K562 (cell line): ENCODE data around the gene ZNF628. TPM values are rescaled to one million over a fixed set of nuclear protein-coding genes. Genes with fewer than 3 reads are reported as not detected.

Experiments
- ARHGAP35 ChIP-seq: fragments of 450-650 bp; IDR thresholded peaks from 2 replicates; pipeline ENCODE4 v1.6.1; 2018; ENCODE audit not compliant: partially characterized antibody
- ATF2 ChIP-seq: sonication (generic); formaldehyde crosslinking; IDR thresholded peaks from 2 replicates; pipeline ENCODE4 v1.8.1; 2022; ENCODE audit warnings: missing genetic modification reagents
- CEBPZ ChIP-seq: fragments of 150-350 bp; IDR thresholded peaks from 2 replicates; pipeline ENCODE4 v1.6.1; 2014; ENCODE audit warnings: low read depth, mild to moderate bottlenecking, low read length, borderline replicate concordance
- CHAMP1 ChIP-seq: fragments of 450-650 bp; IDR thresholded peaks from 2 replicates; pipeline ENCODE4 v1.6.1; 2016; ENCODE audit warnings: mild to moderate bottlenecking
- E2F1 ChIP-seq: sonication (generic); formaldehyde crosslinking; IDR thresholded peaks from 2 replicates; pipeline ENCODE4 v1.8.1; 2023; ENCODE audit warnings: mild to moderate bottlenecking, missing genetic modification reagents, moderate library complexity
- ETV6 ChIP-seq, 3 experiments: fragments of 150-350 bp in 1 of 3; sonication (generic) in 1 of 3; formaldehyde crosslinking in 1 of 3; IDR thresholded peaks; 2 replicates each; pipeline versions ENCODE4 v1.6.1 to v1.8.0; 2014 to 2022; ENCODE audit warnings: borderline replicate concordance in 2 of 3, low read depth in 2 of 3, antibody characterized with exemption in 1 of 3, low read length in 1 of 3, mild to moderate bottlenecking in 1 of 3, missing genetic modification reagents in 1 of 3
- GATA2 ChIP-seq: sonication (generic); formaldehyde crosslinking; IDR thresholded peaks from 2 replicates; pipeline ENCODE4 v1.4.0; 2020; ENCODE audit warnings: mild to moderate bottlenecking, missing genetic modification reagents
- HEY1 ChIP-seq: fragments of 250-450 bp; sonication (Bioruptor Pico); IDR thresholded peaks from 2 replicates; pipeline ENCODE4 v1.5.0; 2020; ENCODE audit warnings: mild to moderate bottlenecking, moderate library complexity, borderline replicate concordance
- HNRNPL ChIP-seq: fragments of 200-400 bp; formaldehyde crosslinking; IDR thresholded peaks from 2 replicates; pipeline ENCODE4 v1.6.1; 2017; ENCODE audit warnings: low read depth, mild to moderate bottlenecking, low read length
- HSF4 ChIP-seq: fragments of 250-450 bp; sonication (Bioruptor Pico); IDR thresholded peaks from 2 replicates; pipeline ENCODE4 v2.1.2; 2022; ENCODE audit warnings: mild to moderate bottlenecking, moderate library complexity, borderline replicate concordance
- MCM3 ChIP-seq: fragments of 450-650 bp; IDR thresholded peaks from 2 replicates; pipeline ENCODE4 v1.6.1; 2016
- PTRF ChIP-seq: fragments of 450-650 bp; IDR thresholded peaks from 2 replicates; pipeline ENCODE4 v1.6.1; 2016; ENCODE audit warnings: mild to moderate bottlenecking, missing genetic modification characterization, missing compliant biosample characterization
- RBM34 ChIP-seq: fragments of 200-400 bp; formaldehyde crosslinking; IDR thresholded peaks from 2 replicates; pipeline ENCODE4 v1.6.1; 2018; ENCODE audit warnings: low read length, borderline replicate concordance; ENCODE audit not compliant: insufficient read depth
- ZBTB26 ChIP-seq: fragments of 450-650 bp; formaldehyde crosslinking; IDR thresholded peaks from 2 replicates; pipeline ENCODE4 v1.4.0; 2022; ENCODE audit warnings: missing genetic modification characterization
- ZKSCAN1 ChIP-seq: fragments of 150-350 bp; IDR thresholded peaks from 2 replicates; pipeline ENCODE4 v1.6.1; 2016; ENCODE audit warnings: low read depth, low read length
- ZNF79 ChIP-seq: fragments of 250-450 bp; sonication (Bioruptor Pico); IDR thresholded peaks from 2 replicates; pipeline ENCODE4 v1.4.0; 2020; ENCODE audit warnings: low read depth, mild to moderate bottlenecking, moderate library complexity
- polyA plus RNA-seq, 8 experiments: library from polyadenylated mRNA; depleted of rRNA in 4 of 8; stranded (reverse) in 5 of 8; unstranded in 3 of 8; fragments of >200 nt; fragmentation: Nextera tagmentation in 2 of 8; fragmentation: Illumina TruSeq in 1 of 8; extraction: Ambion mirVana in 2 of 8; extraction: Trizol in 1 of 8; gene quantifications; 2 replicates each; pipeline versions ENCODE4 v1.2.1 to v1.2.3, GENCODE V29; 2011 to 2014; ENCODE audit warnings: inconsistent platforms in 1 of 8, missing spikeins in 1 of 8
- total RNA-seq, 7 experiments: library from RNA; depleted of rRNA in 6 of 7; stranded (reverse); fragments of >200 nt in 6 of 7; fragmentation: Illumina TruSeq in 2 of 7; extraction: Trizol in 2 of 7; gene quantifications; 2 replicates each; pipeline versions ENCODE4 v1.2.1 to v1.2.3, GENCODE V29; 2011 to 2021; ENCODE audit warnings: low replicate concordance in 1 of 7

ZNF628 gene
- total and polyA plus RNA-seq, 9 of the 15 experiments (the other 6 are each of a cell fraction or from before 2014, with no cell fraction given), result 0.13 to 13.6 (median 2.2) TPM; not detected in 3

GRCh38 chr19:55440411-55441105 is 35.9 kb upstream of the ZNF628 start (continued):
- no peak for TF ChIP-seq ZKSCAN1
- no peak for TF ChIP-seq ZNF79 (CRISPR knock-in tag)
- no peak for TF ChIP-seq ETV6 (IDR thresholded peaks at IDR 0.05; ENCODE audit: borderline replicate concordance in 1 of 2, low read depth in 2 of 2, low read length in 1 of 2)
- no peak for TF ChIP-seq ETV6 (CRISPR knock-in tag; IDR thresholded peaks at IDR 0.05; ENCODE audit: borderline replicate concordance)
- TF ChIP-seq ATF2 (CRISPR knock-in tag), result no peak
- TF ChIP-seq ARHGAP35, result no peak
- TF ChIP-seq HNRNPL, result no peak
- no peak for TF ChIP-seq HSF4 (CRISPR knock-in tag)
- TF ChIP-seq HEY1 (CRISPR knock-in tag), result no peak
- no peak for TF ChIP-seq MCM3
- no peak for TF ChIP-seq CEBPZ
- no peak for TF ChIP-seq E2F1 (CRISPR knock-in tag)
- no peak for TF ChIP-seq PTRF (tag)
- TF ChIP-seq CHAMP1, result no peak
- no peak for TF ChIP-seq GATA2 (CRISPR knock-in tag)
- TF ChIP-seq ZBTB26, result no peak
- no peak for TF ChIP-seq RBM34
